Jurkat, Clone E6-1 (cell line): ENCODE results near the gene GRIN2D.

Experiments
- DNase-seq: peaks from one replicate; pipeline ENCODE4 v3.0.0-alpha.2; 2011; ENCODE audit warnings: low read depth, low spot score
- H3K4me3 ChIP-seq: 2 replicates; pipeline ENCODE4 v1.5.1; 2011; ENCODE audit warnings: mild to moderate bottlenecking, low read length, control low read depth, moderate library complexity

Gene GRIN2D

DNA sequence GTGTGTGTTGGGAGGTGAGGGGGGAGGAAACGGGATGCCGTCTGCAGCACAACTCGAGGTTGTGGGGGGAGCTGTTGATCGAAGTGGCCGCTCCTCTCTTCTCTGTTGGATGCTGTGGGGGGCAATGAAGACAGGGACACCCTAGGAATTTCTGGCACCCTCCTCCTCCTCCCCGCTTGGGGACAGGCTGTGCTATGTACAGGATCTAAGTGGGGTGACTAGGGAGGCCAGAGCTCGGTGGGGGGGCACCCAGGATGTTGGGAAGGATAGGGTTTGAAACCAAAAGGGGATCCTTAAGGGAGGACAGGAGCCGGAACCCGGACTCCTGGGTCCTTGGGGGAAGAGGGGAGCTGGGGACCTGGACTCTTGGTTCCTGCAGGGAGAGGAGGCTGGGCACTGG is 2.0 kb downstream of the GRIN2D start:
- no peak overlapping the region for H3K4me3 ChIP-seq
- no peak for DNase-seq

- no peak for DNase-seq
- H3K4me3 ChIP-seq, result no peak overlapping the region
Measured at GRCh38 chr19:48396016-48396823, 2.8 kb downstream of the GRIN2D start.

- no peak overlapping the region for H3K4me3 ChIP-seq
- no peak for DNase-seq
Measured at GRCh38 chr19:48396824-48397176, 3.3 kb downstream of the GRIN2D start.

DNA sequence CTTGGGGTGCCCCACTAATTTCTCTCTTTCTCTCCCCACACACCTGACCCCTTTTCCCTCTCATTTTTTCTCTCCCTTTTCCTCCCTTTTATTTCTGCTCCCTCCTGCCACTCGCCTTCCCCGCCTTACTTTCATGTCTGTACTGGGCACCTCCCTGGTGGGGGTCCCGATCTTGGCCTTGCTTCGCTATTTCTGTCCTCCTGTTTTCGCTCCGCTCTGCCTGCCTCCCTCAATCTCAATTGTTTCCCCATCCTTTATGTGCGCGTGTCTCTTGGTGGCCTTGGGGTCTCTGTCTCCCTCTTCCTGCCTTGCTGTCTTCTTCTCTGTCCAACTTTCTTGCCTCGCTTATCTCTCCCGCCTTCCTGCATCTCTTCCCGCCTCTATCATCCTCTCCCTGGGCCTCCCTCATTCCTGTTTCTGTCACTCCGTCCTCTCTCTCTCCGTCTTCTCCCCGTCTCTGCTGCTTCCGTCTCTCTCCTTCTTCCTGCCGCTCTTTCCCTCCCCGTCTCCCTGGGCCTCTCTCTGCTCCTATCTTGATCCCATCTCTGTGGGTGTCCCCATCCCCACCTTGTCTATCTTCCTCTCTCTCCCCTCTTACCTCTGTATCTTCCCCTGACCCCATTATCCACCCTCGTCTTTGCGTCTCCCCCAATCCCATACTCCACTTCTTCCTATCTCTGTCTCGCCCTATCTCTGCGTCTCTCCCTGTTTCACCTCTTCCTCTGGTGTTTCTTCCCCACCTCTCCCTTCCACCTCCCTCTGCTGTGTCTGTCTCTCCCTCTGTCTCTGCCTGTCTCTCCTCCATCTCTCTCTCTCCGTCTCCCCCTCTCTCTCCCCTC is 4.0 kb downstream of the GRIN2D start:
- peak overlapping the region; percentile 51 for H3K4me3 ChIP-seq
- no peak for DNase-seq

DNA sequence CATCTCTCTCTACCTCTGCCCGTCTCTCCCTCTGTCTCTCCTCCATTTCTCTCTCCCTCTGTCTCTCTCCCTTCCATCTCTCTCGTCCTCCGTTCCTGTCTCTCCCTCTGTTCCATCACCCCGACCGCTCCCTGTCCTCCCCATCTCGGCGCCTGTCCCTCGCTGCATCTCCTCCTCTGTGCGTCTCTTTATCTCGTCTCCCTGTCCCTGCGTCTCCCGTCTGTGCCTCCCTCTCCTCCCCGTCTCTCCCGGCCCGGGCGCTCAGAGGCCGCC is 4.6 kb downstream of the GRIN2D start:
- DNase-seq, result no peak
- peak overlapping the region; percentile 51 for H3K4me3 ChIP-seq

DNA sequence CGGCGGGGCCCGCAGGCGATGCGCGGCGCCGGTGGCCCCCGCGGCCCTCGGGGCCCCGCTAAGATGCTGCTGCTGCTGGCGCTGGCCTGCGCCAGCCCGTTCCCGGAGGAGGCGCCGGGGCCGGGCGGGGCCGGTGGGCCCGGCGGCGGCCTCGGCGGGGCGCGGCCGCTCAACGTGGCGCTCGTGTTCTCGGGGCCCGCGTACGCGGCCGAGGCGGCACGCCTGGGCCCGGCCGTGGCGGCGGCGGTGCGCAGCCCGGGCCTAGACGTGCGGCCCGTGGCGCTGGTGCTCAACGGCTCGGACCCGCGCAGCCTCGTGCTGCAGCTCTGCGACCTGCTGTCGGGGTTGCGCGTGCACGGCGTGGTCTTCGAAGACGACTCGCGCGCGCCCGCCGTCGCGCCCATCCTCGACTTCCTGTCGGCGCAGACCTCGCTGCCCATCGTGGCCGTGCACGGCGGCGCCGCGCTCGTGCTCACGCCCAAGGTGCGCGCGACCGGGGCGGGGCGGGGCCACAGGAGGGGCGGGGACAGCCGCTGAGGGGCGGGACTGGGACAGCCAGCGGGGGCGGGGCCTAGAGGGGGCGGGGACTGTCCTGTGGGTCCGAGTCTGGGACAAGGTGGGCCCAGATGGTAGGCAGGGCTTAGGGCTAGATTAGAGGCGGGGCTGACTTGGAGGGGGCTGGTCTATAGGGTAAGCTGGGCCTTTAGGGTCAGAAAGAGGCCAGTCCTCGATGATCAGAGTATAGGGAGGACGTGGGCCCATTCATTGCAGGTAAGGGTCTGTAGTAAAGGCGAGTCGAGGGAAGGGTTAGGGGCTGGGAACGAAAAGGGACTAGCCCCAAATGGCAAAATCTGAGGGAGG is 5.1 kb downstream of the GRIN2D start:
- peak overlapping the region; percentile 51 for H3K4me3 ChIP-seq
- DNase-seq, result peak; percentile 73

GRCh38 chr19:48400018-48400742 is 6.7 kb downstream of the GRIN2D start:
- DNase-seq, result no peak
- H3K4me3 ChIP-seq, result no peak overlapping the region

DNA sequence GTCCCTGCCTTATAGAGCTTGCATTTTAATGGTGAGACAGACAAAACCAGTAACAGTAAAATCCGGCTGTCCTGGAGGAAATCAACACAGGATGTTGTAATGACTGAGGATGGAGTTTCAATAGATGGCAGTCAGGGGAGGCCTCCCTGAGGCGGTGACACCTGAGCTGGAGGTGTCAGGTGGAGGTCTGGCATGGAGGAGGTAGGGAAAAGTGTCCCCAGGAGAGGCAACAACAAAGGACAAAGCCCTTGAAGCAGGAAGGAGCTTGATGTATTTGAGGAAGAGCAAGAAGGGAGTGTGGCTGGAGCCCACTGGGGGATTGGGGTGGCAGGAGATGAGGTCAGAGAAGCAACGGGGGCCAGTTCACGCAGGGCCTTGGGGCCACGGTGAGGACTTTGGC is 7.8 kb downstream of the GRIN2D start:
- H3K4me3 ChIP-seq, result no peak overlapping the region
- DNase-seq, result no peak

- DNase-seq, result peak; percentile 70
- no peak overlapping the region for H3K4me3 ChIP-seq
Measured at GRCh38 chr19:48403606-48404005, 10.1 kb downstream of the GRIN2D start.

GRCh38 chr19:48405010-48405659 is 11.7 kb downstream of the GRIN2D start:
- no peak overlapping the region for H3K4me3 ChIP-seq
- no peak for DNase-seq

GRCh38 chr19:48405850-48406249 is 12.4 kb downstream of the GRIN2D start:
- no peak for DNase-seq
- no peak overlapping the region for H3K4me3 ChIP-seq

DNA sequence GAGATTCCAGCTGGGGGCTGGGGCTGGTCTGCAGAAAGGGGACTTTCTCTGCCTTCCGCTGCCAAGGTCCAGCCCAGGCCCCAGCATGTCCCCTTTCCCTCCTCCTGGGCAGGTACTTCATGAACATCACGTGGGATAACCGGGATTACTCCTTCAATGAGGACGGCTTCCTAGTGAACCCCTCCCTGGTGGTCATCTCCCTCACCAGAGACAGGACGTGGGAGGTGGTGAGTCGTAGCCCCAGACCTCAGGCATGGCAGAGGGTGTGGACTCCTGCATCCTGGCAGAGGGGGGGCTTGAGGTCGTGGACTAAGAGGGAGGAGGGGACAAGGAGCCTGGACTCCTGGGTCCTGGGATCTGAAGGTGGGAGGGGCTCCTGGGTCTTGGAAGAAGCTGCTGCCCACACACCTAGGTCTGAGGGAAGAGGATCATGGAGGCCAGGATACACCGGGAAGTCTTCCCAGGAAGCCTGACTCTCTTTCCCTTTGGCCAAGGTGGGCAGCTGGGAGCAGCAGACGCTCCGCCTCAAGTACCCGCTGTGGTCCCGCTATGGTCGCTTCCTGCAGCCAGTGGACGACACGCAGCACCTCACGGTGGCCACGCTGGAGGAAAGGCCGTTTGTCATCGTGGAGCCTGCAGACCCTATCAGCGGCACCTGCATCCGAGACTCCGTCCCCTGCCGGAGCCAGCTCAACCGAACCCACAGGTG is 20.6 kb downstream of the GRIN2D start:
- no peak overlapping the region for H3K4me3 ChIP-seq
- DNase-seq, result no peak

GRCh38 chr19:48415395-48415794 is 21.9 kb downstream of the GRIN2D start:
- H3K4me3 ChIP-seq, result no peak overlapping the region
- peak; percentile 74 for DNase-seq

- no peak for DNase-seq
- H3K4me3 ChIP-seq, result no peak overlapping the region
Measured at GRCh38 chr19:48415806-48416221, 22.3 kb downstream of the GRIN2D start.

- no peak for DNase-seq
- H3K4me3 ChIP-seq, result no peak overlapping the region
Measured at GRCh38 chr19:48417421-48417820, 24.0 kb downstream of the GRIN2D start.

DNA sequence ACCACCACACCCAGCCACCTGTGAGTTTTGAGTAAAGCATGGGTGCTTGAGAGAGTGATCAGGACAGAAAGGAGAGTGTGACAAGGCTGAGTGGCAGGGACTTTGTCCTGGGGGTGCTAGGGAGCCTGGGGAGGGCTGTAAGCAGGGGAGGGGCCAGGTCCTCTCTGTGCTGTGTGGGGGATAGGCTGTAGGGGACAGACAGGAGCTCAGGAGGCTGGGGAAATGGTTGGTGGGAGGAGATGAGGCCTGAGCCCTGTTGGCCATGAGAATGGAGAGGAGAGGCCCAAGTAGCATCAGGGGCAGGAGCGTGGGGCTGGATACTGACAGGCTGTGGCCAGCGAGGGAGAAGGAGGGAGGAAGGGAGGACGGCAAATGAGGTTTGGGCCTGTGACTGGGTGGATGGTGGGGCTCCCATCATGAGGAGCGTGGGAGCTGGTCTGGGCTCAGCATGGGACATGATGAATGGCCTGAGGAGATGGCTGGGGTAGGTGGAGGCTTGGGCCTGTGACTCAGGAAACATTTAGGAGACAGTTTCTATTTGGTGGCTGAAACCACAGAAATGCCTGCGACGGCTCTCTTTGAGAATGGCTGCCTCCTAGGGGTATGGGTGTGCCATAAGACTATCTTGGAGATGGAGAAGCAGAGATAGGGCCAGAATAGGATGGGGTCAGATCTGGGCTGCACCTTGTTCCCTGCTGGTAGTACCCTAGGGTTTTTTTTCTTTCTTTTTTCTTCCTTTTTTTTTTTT is 25.0 kb downstream of the GRIN2D start:
- no peak for DNase-seq
- peak overlapping the region; percentile 60 for H3K4me3 ChIP-seq

DNA sequence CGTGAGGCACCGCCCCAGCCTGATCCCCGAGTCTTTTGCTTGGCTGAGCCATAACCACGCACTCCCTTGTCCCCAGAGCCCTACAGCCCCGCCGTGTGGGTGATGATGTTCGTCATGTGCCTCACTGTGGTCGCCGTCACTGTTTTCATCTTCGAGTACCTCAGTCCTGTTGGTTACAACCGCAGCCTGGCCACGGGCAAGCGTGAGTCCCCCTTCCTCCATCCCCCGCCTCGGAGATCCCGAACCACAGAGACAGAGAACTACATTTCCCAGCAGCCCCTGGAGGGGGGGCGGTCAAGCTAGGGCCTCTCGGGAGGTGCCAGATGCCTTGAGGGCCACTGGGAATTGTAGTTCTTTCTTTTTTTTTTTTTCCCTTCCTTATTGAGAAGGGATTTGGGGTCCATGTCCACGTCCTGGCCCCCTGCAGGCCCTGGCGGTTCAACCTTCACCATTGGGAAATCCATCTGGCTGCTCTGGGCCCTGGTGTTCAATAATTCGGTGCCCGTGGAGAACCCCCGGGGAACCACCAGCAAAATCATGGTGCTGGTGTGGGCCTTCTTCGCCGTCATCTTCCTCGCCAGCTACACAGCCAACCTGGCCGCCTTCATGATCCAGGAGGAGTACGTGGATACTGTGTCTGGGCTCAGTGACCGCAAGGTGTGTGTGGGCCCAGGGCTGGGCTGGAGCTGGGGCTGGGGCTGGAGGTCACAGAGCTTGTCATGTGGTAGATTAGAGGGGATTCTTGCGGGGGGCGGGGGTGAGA is 25.9 kb downstream of the GRIN2D start:
- peak; percentile 72 for DNase-seq
- peak overlapping the region; percentile 60 for H3K4me3 ChIP-seq
